SJSA1 (cell line): ENCODE measurements around the gene DSTN. TPM values are rescaled to one million over a fixed set of nuclear protein-coding genes. Genes with fewer than 3 reads are reported as not detected.

Source experiments
- DNase-seq, 2 experiments: peaks; one replicate each; pipeline ENCODE4 v3.0.0-alpha.2; 2015 to 2020; ENCODE audit warnings: low spot score in 2 of 2, low read depth in 1 of 2
- H3K27ac ChIP-seq: fragments of 250-450 bp; sonication (Bioruptor Pico); 2 replicates; pipeline ENCODE4 v1.5.1; 2020; ENCODE audit warnings: mild to moderate bottlenecking, moderate library complexity
- H3K27me3 ChIP-seq: fragments of 250-450 bp; sonication (Bioruptor Pico); replicated peaks from 2 replicates; pipeline ENCODE4 v1.5.1; 2020; ENCODE audit warnings: mild to moderate bottlenecking, moderate library complexity
- H3K36me3 ChIP-seq: fragments of 250-450 bp; sonication (Bioruptor Pico); 2 replicates; pipeline ENCODE4 v1.5.1; 2020; ENCODE audit warnings: mild to moderate bottlenecking
- H3K4me1 ChIP-seq: fragments of 250-450 bp; sonication (Bioruptor Pico); replicated peaks from 2 replicates; pipeline ENCODE4 v1.6.1; 2021; ENCODE audit warnings: mild to moderate bottlenecking
- H3K4me3 ChIP-seq: fragments of 250-450 bp; sonication (Bioruptor Pico); 2 replicates; pipeline ENCODE4 v1.5.1; 2020; ENCODE audit warnings: mild to moderate bottlenecking
- H3K9me3 ChIP-seq: fragments of 250-450 bp; sonication (Bioruptor Pico); replicated peaks from 2 replicates; pipeline ENCODE4 v1.5.1; 2020; ENCODE audit warnings: mild to moderate bottlenecking
- total RNA-seq: library from RNA; depleted of rRNA; stranded (reverse); fragments of >200 nt; shearing (Covaris generic); gene quantifications from 2 replicates; pipeline ENCODE4 v1.2.3, GENCODE V29; 2014

DSTN gene
- total RNA-seq, 1 experiment from 2014 or later, result 480 TPM

- no peak for DNase-seq
- Histone ChIP-seq H3K27me3 (no peaks in the 10 kb centered on the region), H3K4me1 (peaks cover 65% of the 10 kb centered on the region), H3K9me3 (no peaks in the 10 kb centered on the region), H3K36me3 (no peaks in the 10 kb centered on the region), H3K27ac (peak overlapping the region; percentile 99), H3K4me3 (no peak overlapping the region)
Observed at GRCh38 chr20:17558941-17559304, 11.0 kb upstream of the DSTN start.

- DNase-seq, result no peak
Observed at GRCh38 chr20:17559338-17559737, 10.5 kb upstream of the DSTN start.

GRCh38 chr20:17560344-17561074 is 9.4 kb upstream of the DSTN start:
- no peaks in the 10 kb centered on the region for H3K9me3 ChIP-seq
- H3K36me3 ChIP-seq, result no peaks in the 10 kb centered on the region
- no peaks in the 10 kb centered on the region for H3K27me3 ChIP-seq
- no peak for DNase-seq
- no peak overlapping the region for H3K4me3 ChIP-seq
- peak overlapping the region; percentile 99 for H3K27ac ChIP-seq
- H3K4me1 ChIP-seq, result peaks cover 78% of the 10 kb centered on the region

More at GRCh38 chr20:17559338-17559737, 10.5 kb upstream of the DSTN start:
- Histone ChIP-seq H3K27ac (peak overlapping the region; percentile 99), H3K4me3 (no peak overlapping the region), H3K27me3 (no peaks in the 10 kb centered on the region), H3K9me3 (no peaks in the 10 kb centered on the region), H3K36me3 (no peaks in the 10 kb centered on the region), H3K4me1 (peaks cover 67% of the 10 kb centered on the region)

GRCh38 chr20:17562804-17563305 is 7.0 kb upstream of the DSTN start:
- Histone ChIP-seq H3K4me3 (no peak overlapping the region), H3K27me3 (no peaks in the 10 kb centered on the region), H3K4me1 (peaks cover 79% of the 10 kb centered on the region), H3K36me3 (no peaks in the 10 kb centered on the region), H3K9me3 (no peaks in the 10 kb centered on the region), H3K27ac (peak overlapping the region; percentile 80)
- peak; percentile 79 to 84 for DNase-seq

- peak overlapping the region; percentile 31 for H3K27ac ChIP-seq
- peak in 1 of 2 experiments; percentile 35 for DNase-seq
- peaks cover 63% of the 10 kb centered on the region for H3K4me1 ChIP-seq
Observed at GRCh38 chr20:17565169-17565845, 4.6 kb upstream of the DSTN start.

GRCh38 chr20:17566345-17566744 is 3.5 kb upstream of the DSTN start:
- H3K36me3 ChIP-seq, result peaks cover 10% of the 10 kb centered on the region
- H3K27ac ChIP-seq, result no peak overlapping the region
- H3K4me3 ChIP-seq, result no peak overlapping the region
- H3K9me3 ChIP-seq, result no peaks in the 10 kb centered on the region
- DNase-seq, result no peak
- no peaks in the 10 kb centered on the region for H3K27me3 ChIP-seq
- peaks cover 55% of the 10 kb centered on the region for H3K4me1 ChIP-seq

More at GRCh38 chr20:17565169-17565845, 4.6 kb upstream of the DSTN start:
- no peaks in the 10 kb centered on the region for H3K9me3 ChIP-seq
- no peaks in the 10 kb centered on the region for H3K27me3 ChIP-seq
- no peak overlapping the region for H3K4me3 ChIP-seq
- H3K36me3 ChIP-seq, result peaks cover 4% of the 10 kb centered on the region

- peak overlapping the region; percentile 22 for H3K4me3 ChIP-seq
- peak in 1 of 2 experiments; percentile 47 for DNase-seq
- no peaks in the 10 kb centered on the region for H3K27me3 ChIP-seq
- H3K36me3 ChIP-seq, result peaks cover 21% of the 10 kb centered on the region
- peaks cover 55% of the 10 kb centered on the region for H3K4me1 ChIP-seq
- H3K27ac ChIP-seq, result peak overlapping the region; percentile 93
- no peaks in the 10 kb centered on the region for H3K9me3 ChIP-seq
Observed at GRCh38 chr20:17568045-17568788, 1.7 kb upstream of the DSTN start.

GRCh38 chr20:17568972-17569521 is 828 bp upstream of the DSTN start:
- H3K4me3 ChIP-seq, result peak overlapping the region; percentile 22
- H3K36me3 ChIP-seq, result peaks cover 26% of the 10 kb centered on the region
- peak; percentile 99 for DNase-seq
- H3K9me3 ChIP-seq, result no peaks in the 10 kb centered on the region
- peaks cover 46% of the 10 kb centered on the region for H3K4me1 ChIP-seq
- peak overlapping the region; percentile 93 for H3K27ac ChIP-seq
- no peaks in the 10 kb centered on the region for H3K27me3 ChIP-seq

- Histone ChIP-seq H3K4me3 (peak overlapping the region; percentile 87), H3K27me3 (no peaks in the 10 kb centered on the region), H3K4me1 (peaks cover 34% of the 10 kb centered on the region), H3K27ac (peak overlapping the region; percentile 89), H3K36me3 (peaks cover 33% of the 10 kb centered on the region), H3K9me3 (no peaks in the 10 kb centered on the region)
- DNase-seq, result peak; percentile 53 to 59
Observed at GRCh38 chr20:17570347-17571152, 675 bp downstream of the DSTN start.

- DNase-seq, result no peak
- peaks cover 35% of the 10 kb centered on the region for H3K36me3 ChIP-seq
- H3K4me3 ChIP-seq, result peak overlapping the region; percentile 87
- no peaks in the 10 kb centered on the region for H3K9me3 ChIP-seq
- peak overlapping the region; percentile 89; the same call in 1 of the 2 replicates for H3K27ac ChIP-seq
- no peaks in the 10 kb centered on the region for H3K27me3 ChIP-seq
- peaks cover 31% of the 10 kb centered on the region for H3K4me1 ChIP-seq
Observed at GRCh38 chr20:17571153-17571527, 1.3 kb downstream of the DSTN start.

GRCh38 chr20:17572034-17572638 is 2.3 kb downstream of the DSTN start:
- H3K27me3 ChIP-seq, result no peaks in the 10 kb centered on the region
- peak overlapping the region; percentile 87 for H3K4me3 ChIP-seq
- no peak for DNase-seq
- H3K9me3 ChIP-seq, result no peaks in the 10 kb centered on the region
- peaks cover 35% of the 10 kb centered on the region for H3K36me3 ChIP-seq
- H3K27ac ChIP-seq, result no peak overlapping the region
- H3K4me1 ChIP-seq, result peaks cover 28% of the 10 kb centered on the region

GRCh38 chr20:17573463-17573862 is 3.6 kb downstream of the DSTN start:
- no peaks in the 10 kb centered on the region for H3K9me3 ChIP-seq

More at GRCh38 chr20:17573463-17573862, 3.6 kb downstream of the DSTN start:
- Histone ChIP-seq H3K36me3 (peaks cover 35% of the 10 kb centered on the region), H3K4me3 (no peak overlapping the region), H3K27ac (no peak overlapping the region), H3K27me3 (no peaks in the 10 kb centered on the region), H3K4me1 (peaks cover 16% of the 10 kb centered on the region)
- no peak for DNase-seq
